Endothelial cell of umbilical vein (primary cell): ENCODE data around the gene UNCX. TPM values are rescaled to one million over a fixed set of nuclear protein-coding genes. Genes with fewer than 3 reads are reported as not detected.

Experiments
- BruUV-seq: library from RNA; stranded (reverse); fragments of 400-500 nt; replicated peaks from 2 replicates; lab custom pipeline; 2021; lab: Mats Ljungman, UMichigan
- CTCF ChIA-PET: fragments of 300-600, 350-600 bp; sonication (Branson Sonifier 250); formaldehyde crosslinking; loops from one replicate; lab custom pipeline; 2021; ENCODE audit warnings: antibody characterized with exemption, inconsistent platforms; lab: Charles Lee
- POLR2A ChIA-PET: fragments of 300-600, 350-600 bp; sonication (Branson Sonifier 250); formaldehyde crosslinking; loops from one replicate; lab custom pipeline; 2021; ENCODE audit warnings: antibody characterized with exemption, inconsistent platforms; lab: Charles Lee
- DNase-seq: peaks from one replicate; pipeline ENCODE4 v3.0.0-alpha.2; 2011; ENCODE audit warnings: low read depth, low spot score
- FAIRE-seq: peaks from 2 replicates; lab custom pipeline; 2011; peaks lifted over from hg19 to GRCh38; lab: Jason Lieb, UNC
- H2AFZ ChIP-seq: 2 replicates; pipeline ENCODE4 v1.6.0; 2012; ENCODE audit warnings: low read depth, low read length, control low read depth, inconsistent platforms
- H3K27ac ChIP-seq: 2 replicates; pipeline ENCODE4 v1.5.1; 2011; ENCODE audit warnings: low read depth, mild to moderate bottlenecking, control low read depth, low read length, moderate library complexity; ENCODE audit not compliant: insufficient read depth
- H3K27me3 ChIP-seq, 2 experiments: 2 replicates each; pipeline versions ENCODE4 v1.6.0 to v1.6.1; 2011; ENCODE audit warnings: low read length in 2 of 2, mixed read lengths in 1 of 2; ENCODE audit not compliant: control insufficient read depth in 2 of 2, insufficient read depth in 2 of 2
- H3K36me3 ChIP-seq, 2 experiments: 2 replicates in 1 of 2; 3 replicates in 1 of 2; pipeline ENCODE4 v1.5.1; 2011; ENCODE audit warnings: low read length in 2 of 2, mild to moderate bottlenecking in 1 of 2, moderate library complexity in 1 of 2; ENCODE audit not compliant: control insufficient read depth in 2 of 2, insufficient read depth in 2 of 2; ENCODE audit errors: extremely low read depth in 1 of 2
- H3K4me1 ChIP-seq: 3 replicates; pipeline ENCODE4 v1.5.1; 2011; ENCODE audit warnings: mild to moderate bottlenecking, low read length; ENCODE audit not compliant: control insufficient read depth, insufficient read depth; ENCODE audit errors: extremely low read depth
- H3K4me2 ChIP-seq: 2 replicates; pipeline ENCODE4 v1.6.1; 2011; ENCODE audit warnings: low read length, control low read depth, mixed read lengths; ENCODE audit not compliant: insufficient read depth
- H3K4me3 ChIP-seq, 3 experiments: fragments of 200-600 bp in 1 of 3; sonication (generic), shearing (Covaris generic) in 1 of 3; replicated peaks in 1 of 3; 2 replicates each; pipeline ENCODE4 v1.5.1; 2011 to 2016; ENCODE audit warnings: control low read depth in 3 of 3, low read length in 3 of 3, mild to moderate bottlenecking in 2 of 3, inconsistent platforms in 1 of 3, low read depth in 1 of 3, moderate library complexity in 1 of 3; ENCODE audit not compliant: insufficient read depth in 1 of 3
- H3K79me2 ChIP-seq: 2 replicates; pipeline ENCODE4 v1.6.0; 2012; ENCODE audit warnings: low read length, inconsistent platforms; ENCODE audit not compliant: control insufficient read depth, insufficient read depth
- H3K9ac ChIP-seq: replicated peaks from 2 replicates; pipeline ENCODE3; 2011; ENCODE audit warnings: low read length, control low read depth; ENCODE audit not compliant: insufficient read depth; ENCODE audit errors: extremely low read depth
- H3K9me1 ChIP-seq: replicated peaks from 3 replicates; pipeline ENCODE4 v1.6.0; 2011; ENCODE audit warnings: mild to moderate bottlenecking, low read length; ENCODE audit not compliant: control insufficient read depth, insufficient read depth; ENCODE audit errors: extremely low read depth
- H3K9me3 ChIP-seq: replicated peaks from 2 replicates; pipeline ENCODE4 v1.5.1; 2012; ENCODE audit warnings: low read length, inconsistent platforms; ENCODE audit not compliant: control insufficient read depth, insufficient read depth
- H4K20me1 ChIP-seq: replicated peaks from 2 replicates; pipeline ENCODE3; 2011; ENCODE audit warnings: mild to moderate bottlenecking, low read length; ENCODE audit not compliant: control insufficient read depth, insufficient read depth; ENCODE audit errors: extremely low read depth
- CTCF ChIP-seq, 2 donors: IDR thresholded peaks; 1 replicate in 1 of 2; 2 replicates in 1 of 2; pipeline ENCODE4 v1.5.1; 2011; ENCODE audit warnings: low read length in 2 of 2, mild to moderate bottlenecking in 2 of 2, moderate library complexity in 2 of 2, control low read depth in 1 of 2, inconsistent platforms in 1 of 2, low read depth in 1 of 2; ENCODE audit not compliant: insufficient read depth in 1 of 2; ENCODE audit errors: extremely low read depth in 1 of 2
- EZH2 ChIP-seq: IDR thresholded peaks from 2 replicates; pipeline ENCODE4 v1.6.1; 2012; ENCODE audit warnings: borderline replicate concordance, low read depth, mild to moderate bottlenecking, moderate library complexity, low read length, inconsistent platforms; ENCODE audit not compliant: severe bottlenecking
- FOS ChIP-seq: IDR thresholded peaks from 2 replicates; pipeline ENCODE4 v1.6.1; 2011; ENCODE audit warnings: mild to moderate bottlenecking, low read length, moderate library complexity, borderline replicate concordance; ENCODE audit not compliant: insufficient read depth
- GATA2 ChIP-seq: IDR thresholded peaks from 2 replicates; pipeline ENCODE4 v1.7.0; 2011; ENCODE audit warnings: low read depth, mild to moderate bottlenecking, moderate library complexity, mixed read lengths, low read length; ENCODE audit not compliant: insufficient read length, insufficient read depth
- JUN ChIP-seq: IDR thresholded peaks from 2 replicates; pipeline ENCODE4 v1.6.1; 2011; ENCODE audit warnings: borderline replicate concordance, low read depth; ENCODE audit not compliant: insufficient read length, insufficient read depth
- MAX ChIP-seq: IDR thresholded peaks from 2 replicates; pipeline ENCODE4 v1.6.1; 2011; ENCODE audit not compliant: insufficient read depth, insufficient read length
- MYC ChIP-seq: IDR thresholded peaks from one replicate; pipeline ENCODE4 v1.6.1; 2011; ENCODE audit warnings: mild to moderate bottlenecking, low read depth, low read length
- POLR2A ChIP-seq: IDR thresholded peaks from 2 replicates; pipeline ENCODE4 v1.6.1; 2012; ENCODE audit warnings: low read depth, mild to moderate bottlenecking, control low read depth, low read length
- POLR2AphosphoS5 ChIP-seq: IDR thresholded peaks from 2 replicates; pipeline ENCODE4 v1.6.1; 2012; ENCODE audit warnings: low read depth, mild to moderate bottlenecking, control low read depth, low read length, moderate library complexity; ENCODE audit not compliant: insufficient read depth
- dilution Hi-C: fragments of 300-500 bp; cut with MboI; formaldehyde crosslinking; loops from one replicate; pipeline ENCODE4 v1.15.0; 2019; ENCODE audit warnings: low sequenced_read_pairs; ENCODE audit not compliant: extremely low pct_ligation_motif_present
- intact Hi-C: fragments of 100-400 bp; cut with micrococcal nuclease; formaldehyde crosslinking; loops from one replicate; pipeline ENCODE4 v1.10.0; 2022
- polyA plus RNA-seq, 4 experiments: library from polyadenylated mRNA; depleted of rRNA in 3 of 4; stranded (reverse) in 3 of 4; unstranded in 1 of 4; fragments of >200 nt; gene quantifications; 2 replicates each; pipeline versions ENCODE4 v1.2.1 to v1.2.3, GENCODE V29; 2011 to 2012; ENCODE audit warnings: missing spikeins in 1 of 4
- total RNA-seq: library from RNA; stranded (reverse); gene quantifications from 2 replicates; pipeline ENCODE4 v1.2.3, GENCODE V29; 2021

Gene UNCX
- total and polyA plus RNA-seq, 2 donors (not counting 3 experiments of a cell fraction or from before 2014, with no cell fraction given): not detected

GRCh38 chr7:1220000-1220726, 12.5 kb upstream of the UNCX start:
- Histone ChIP-seq H3K36me3 (no peaks in the 10 kb centered on the region), H3K4me3 (no peak overlapping the region), H3K9me3 (no peaks in the 10 kb centered on the region), H3K4me2 (no peak overlapping the region), H3K9me1 (no peaks in the 10 kb centered on the region), H3K4me1 (no peaks in the 10 kb centered on the region), H3K9ac (no peak overlapping the region), H3K27me3 (peaks cover 33 to 41% of the 10 kb centered on the region in 2 experiments), H2AFZ (no peak overlapping the region), H4K20me1 (no peaks in the 10 kb centered on the region), H3K27ac (no peak overlapping the region), H3K79me2 (no peaks in the 10 kb centered on the region)
- CTCF ChIA-PET: interaction anchor here (0.8 to 1.8 kb wide), 5 partner anchors 8 to 254 kb away, joined by 3 to 5 read pairs (median 5); no protein-coding TSS in a partner anchor
- dilution Hi-C loops: no loop called here
- DNase-seq: no peak
- no peak for TF ChIP-seq EZH2
- no peak for TF ChIP-seq JUN
- TF ChIP-seq POLR2AphosphoS5: no peak
- no peak for TF ChIP-seq CTCF (IDR thresholded peaks at IDR 0.05; ENCODE audit: extremely low read depth in 1 of 2, insufficient read depth in 1 of 2, low read depth in 1 of 2, low read length in 2 of 2)
- no peak for TF ChIP-seq FOS
- TF ChIP-seq MYC: no peak
- TF ChIP-seq POLR2A: no peak
- TF ChIP-seq MAX: no peak
- TF ChIP-seq GATA2: no peak
- intact Hi-C loops: no loop called here
- BruUV-seq: no TSS peak
- POLR2A ChIA-PET: no interaction called here
- no peak for FAIRE-seq
